Activated T-cell treated with anti-CD3 and anti-CD28 coated beads for 48 hours (primary cell): ENCODE results near the gene DLG5.

Experiments used
- DNase-seq: peaks from one replicate; pipeline ENCODE4 v3.0.0-alpha.2; 2020; ENCODE audit warnings: low read depth

Gene DLG5

DNA sequence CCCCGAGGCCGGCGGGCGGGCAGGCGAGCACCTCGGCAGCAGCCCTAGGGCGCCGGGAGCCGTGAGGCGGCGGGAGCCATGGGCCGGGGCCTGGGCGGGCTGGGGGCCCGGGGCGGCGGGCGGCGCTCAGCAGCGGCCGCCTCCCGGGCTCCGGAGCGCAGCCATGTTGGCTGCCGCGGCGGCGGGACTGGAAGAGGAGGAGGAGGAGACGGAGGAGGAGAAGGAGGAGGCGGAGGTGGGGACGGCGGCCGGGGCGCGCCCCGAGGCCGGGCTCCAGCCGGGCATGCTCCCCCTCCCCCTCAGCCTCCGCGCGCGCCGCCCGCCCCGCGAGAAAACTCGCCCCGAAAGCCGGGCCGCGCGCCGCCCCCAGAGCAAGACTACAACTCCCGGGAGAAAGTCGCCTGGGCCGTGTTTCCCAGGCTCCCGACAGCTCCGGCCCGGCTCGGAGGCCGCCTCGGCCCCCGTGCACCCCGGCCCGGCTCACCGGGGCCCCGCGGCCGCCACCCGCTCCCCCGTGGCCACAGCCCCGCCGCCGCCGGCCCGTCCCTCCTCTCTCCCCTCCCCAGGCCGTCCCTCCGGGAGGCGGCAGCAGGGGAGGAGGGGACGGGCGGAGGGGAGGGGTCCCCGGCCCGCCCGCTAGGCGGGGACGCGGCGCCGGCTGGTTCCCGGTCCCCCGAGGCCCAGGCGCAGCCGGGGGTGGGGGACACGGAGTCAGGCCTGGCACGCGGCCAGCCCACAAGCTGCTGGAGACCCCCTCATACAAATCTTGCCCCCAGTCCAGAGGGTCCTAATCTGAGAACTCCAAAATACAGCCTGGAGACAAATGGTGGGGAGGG, at the start of gene DLG5:
Gene DLG5, minus strand, starts transcription at position 190 of the 836 bp plus-strand sequence. CDS start 235 bp downstream, outside the sequence.
- DNase-seq: peak; percentile 21

- no peak for DNase-seq
These were observed 48.6 kb upstream of the DLG5 start for GRCh38 chr10:77975086-77975666.

DNA sequence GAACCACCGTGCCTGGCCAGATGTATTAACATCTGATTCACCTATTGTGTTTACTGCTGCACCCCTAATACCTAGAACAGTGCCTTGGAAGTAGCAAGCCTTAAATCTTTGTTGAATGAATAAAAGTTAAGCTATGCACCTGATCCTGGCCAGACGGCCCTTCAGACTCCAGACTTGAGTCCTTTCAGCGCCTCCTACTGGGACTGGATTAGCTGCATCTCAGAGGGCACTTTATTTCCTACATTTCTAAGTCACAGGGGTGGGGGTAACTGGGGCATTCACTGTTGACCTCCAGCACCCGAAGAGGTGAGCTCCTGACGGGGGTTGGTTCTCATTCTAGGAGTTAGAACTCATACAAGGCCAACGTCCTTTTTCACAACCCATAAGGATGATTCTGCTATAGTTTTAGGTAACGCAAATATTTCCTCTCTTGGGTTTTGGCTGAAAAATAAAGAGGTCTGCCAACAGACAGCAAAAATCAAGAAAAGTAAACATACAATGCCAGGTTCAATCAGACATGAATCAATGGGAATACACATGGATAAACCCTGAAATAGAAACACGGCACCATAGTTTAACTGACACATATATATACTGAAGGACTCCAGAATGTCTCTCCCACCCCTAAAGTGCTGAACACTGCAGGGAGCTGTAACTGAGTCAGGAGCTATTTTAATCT, 48.0 kb upstream of the DLG5 start:
- DNase-seq: no peak

DNA sequence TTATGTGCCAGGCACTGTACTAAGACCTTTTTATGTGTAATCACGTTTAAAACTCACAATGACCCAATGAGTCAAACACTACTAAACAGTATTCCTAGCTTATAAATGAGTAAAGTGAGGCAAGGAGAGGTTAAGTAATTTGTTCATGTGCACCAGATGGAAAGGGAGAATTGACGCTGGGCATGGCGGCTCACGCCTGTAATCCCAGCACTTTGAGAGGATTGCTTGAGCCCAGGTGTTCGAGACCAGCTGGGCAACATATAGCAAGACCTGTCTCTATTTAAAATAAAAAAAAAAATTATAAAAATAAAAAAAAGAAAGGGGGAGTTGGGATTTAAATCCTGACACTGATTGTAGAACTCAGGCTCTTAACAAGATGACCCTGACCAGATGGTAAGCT, 46.7 kb upstream of the DLG5 start:
- no peak for DNase-seq

- no peak for DNase-seq
These were observed 45.6 kb upstream of the DLG5 start for GRCh38 chr10:77972148-77972547.

- DNase-seq: no peak
These were observed 45.2 kb upstream of the DLG5 start for GRCh38 chr10:77971804-77972144.

- DNase-seq: no peak
These were observed 44.6 kb upstream of the DLG5 start for GRCh38 chr10:77970869-77971803.

DNA sequence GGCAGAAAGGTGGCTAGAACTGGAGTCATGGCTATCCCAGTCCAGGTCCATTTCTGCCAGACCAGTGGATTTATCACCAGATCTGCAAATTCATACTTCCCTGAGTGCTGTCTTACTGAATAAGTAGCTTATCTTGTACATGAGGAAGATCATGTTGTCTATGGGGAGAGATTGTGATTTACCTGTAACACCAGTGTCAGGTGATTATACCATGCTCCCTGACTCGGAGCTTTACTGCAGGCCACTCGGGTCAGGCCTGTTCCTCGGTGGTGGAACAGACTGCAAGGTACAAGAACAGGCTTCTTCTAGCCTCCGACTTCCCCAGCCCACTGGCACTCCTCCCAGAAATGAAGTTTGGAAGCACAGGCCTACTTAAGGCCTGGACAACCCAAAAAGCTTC, 42.6 kb upstream of the DLG5 start:
- no peak for DNase-seq

DNA sequence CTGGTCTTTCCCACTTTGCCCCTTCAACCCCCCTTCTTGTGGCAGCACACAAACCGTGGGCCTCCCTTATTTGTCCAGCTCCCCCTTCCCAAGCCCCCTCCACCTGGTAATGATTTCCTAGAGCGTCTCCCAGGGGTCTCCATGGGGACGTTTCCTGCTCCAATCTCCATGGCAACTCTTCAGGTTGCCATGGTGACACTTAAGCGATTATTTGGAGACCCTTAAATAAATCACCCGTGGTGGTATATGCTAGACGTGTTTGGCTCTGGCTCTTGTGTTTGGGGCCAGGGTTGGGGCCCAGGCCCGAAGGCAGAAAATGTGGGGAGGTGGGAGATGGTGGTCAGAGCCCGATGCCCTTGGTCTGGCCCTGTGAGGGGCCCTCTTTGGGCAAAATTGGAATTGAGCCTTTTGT, 41.1 kb upstream of the DLG5 start:
- DNase-seq: no peak

DNA sequence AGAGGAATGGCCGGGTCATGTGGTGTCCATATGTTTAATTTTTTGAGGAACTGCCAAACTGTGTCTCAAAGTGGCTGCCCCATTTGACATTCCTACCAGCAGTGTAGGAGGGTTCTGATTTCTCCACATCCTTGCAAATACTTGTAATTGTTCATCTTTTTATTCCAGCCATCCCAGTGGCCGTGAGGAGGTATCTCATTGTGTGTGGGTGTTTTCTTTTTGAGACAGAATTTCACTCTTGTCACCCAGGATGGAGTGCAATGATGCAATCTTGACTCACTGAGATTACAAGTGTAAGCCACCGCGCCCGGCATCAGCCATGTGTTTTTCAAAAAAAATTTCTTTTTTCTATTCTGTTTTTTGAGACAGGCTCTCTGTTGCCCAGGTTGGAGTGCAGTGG, 38.7 kb upstream of the DLG5 start:
- DNase-seq: no peak

DNA sequence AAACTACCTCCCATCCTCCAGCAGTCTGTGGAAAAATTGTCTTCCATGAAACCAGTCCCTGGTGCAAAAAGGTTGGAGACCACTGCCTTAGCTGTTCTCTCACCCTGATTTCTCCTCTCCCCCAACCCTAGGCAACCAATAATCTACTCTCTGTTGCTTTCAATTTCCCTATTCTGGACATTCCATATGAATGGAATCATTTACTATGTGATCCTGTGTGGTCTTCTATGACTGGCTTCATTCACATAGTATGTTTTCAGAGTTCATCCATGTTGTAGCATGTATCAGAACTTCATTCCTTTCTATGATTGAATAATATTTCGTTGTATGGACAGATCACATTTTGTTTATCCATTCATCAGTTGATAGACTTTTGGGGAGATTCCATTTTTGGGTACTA, 38.3 kb upstream of the DLG5 start:
- no peak for DNase-seq

- DNase-seq: no peak
These were observed 37.3 kb upstream of the DLG5 start for GRCh38 chr10:77963901-77964300.

- DNase-seq: no peak
These were observed 36.0 kb upstream of the DLG5 start for GRCh38 chr10:77962350-77963146.

DNA sequence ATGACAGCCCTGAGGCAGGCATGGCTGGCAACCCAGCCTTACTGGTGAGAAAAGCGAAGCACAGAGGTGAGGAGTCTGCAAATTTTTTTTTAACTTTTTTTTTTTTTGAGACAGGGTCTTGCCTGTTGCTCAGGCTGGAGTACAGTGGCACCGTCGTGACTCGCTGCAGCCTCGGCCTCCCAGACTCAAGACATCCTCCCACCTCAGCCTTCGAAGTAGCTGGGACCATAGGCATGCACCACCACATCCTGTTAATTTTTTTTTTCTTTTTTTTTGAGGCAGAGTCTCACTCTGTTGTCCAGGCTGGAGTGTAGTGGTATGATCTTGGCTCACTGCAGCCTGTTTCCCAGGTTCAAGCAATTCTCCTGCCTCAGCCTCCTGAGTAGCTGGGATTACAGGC, 35.1 kb upstream of the DLG5 start:
- DNase-seq: no peak

DNA sequence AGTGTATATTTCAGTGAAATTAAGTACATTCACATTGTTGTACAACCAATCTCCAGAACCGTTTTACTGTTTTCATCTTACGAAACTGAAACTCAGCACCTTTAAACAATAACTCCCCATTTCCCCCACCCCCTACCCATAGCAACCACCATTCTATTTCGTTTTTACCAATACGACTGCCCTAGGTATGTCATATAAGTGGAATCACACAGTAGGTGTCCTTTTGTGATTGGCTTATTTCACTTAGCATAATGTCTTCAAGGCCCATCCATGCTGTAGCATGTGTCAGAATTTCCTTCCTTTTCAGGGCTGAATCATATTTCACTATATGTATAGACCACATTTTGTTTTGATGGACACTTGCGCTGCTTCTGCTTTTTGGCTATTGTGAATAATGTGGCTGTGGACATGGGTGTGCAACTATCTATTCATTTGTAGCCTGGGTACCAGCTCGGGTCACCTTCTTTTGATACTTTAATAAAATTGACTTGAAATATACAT, 34.3 kb upstream of the DLG5 start:
- DNase-seq: no peak

- no peak for DNase-seq
These were observed 33.4 kb upstream of the DLG5 start for GRCh38 chr10:77959887-77960455.

GRCh38 chr10:77959384-77959783, 32.8 kb upstream of the DLG5 start:
- DNase-seq: no peak

DNA sequence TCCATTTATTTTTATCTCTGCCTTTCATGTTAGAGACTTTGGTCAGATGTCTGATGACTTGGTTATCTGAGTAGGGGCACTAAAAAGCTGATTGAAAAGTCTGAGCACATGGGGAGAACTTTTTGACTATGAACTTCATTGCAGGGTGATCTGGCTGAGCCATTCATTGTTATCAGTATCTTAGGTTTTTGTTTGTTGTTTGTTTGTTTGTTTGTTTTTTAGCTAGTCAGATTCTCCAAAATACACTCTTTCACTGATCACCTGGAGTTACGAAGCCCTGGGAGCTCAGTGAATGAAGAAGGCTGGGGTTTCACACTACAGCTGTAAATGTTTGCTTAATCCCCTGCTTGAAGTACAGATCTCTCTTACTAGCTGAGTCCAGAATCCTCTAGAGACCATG, 28.6 kb upstream of the DLG5 start:
- DNase-seq: no peak

- no peak for DNase-seq
These were observed 22.6 kb upstream of the DLG5 start for GRCh38 chr10:77949167-77949566.

- DNase-seq: no peak
These were observed 19.5 kb upstream of the DLG5 start for GRCh38 chr10:77946084-77946483.

DNA sequence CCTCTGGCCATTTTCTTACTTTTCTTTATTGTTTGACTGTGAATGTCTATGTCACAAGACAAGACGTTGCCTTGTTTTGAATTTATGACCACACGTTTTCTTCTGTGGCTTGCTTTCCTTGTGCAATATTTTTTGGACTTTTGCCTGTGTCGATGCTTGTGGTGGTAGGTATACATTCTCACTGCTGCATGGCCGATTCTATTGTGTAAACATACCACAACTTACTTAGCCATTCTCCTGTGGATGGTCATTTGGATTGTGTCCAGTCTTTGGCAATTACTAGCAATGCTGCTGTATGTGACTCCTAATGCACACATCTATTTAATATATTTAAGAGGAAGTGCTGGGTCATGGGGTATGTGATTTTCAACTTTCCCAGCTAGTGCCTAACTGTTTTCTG, 18.0 kb upstream of the DLG5 start:
- DNase-seq: no peak
